ENCODE data around the gene ILF2.

The ILF2 gene

GRCh38 chr1:153626477-153626903 lies 44.3 kb downstream of the ILF2 start:
- no peak for DNase-seq

GRCh38 chr1:153624965-153625611 lies 45.7 kb downstream of the ILF2 start:
- no peak for DNase-seq

- DNase-seq = no peak
Measured at GRCh38 chr1:153623101-153623500, 47.7 kb downstream of the ILF2 start.

- no peak for DNase-seq
Measured at GRCh38 chr1:153619171-153619570, 51.6 kb downstream of the ILF2 start.

GRCh38 chr1:153617663-153618062 lies 53.1 kb downstream of the ILF2 start:
- no peak for DNase-seq

GRCh38 chr1:153616917-153617311 lies 53.9 kb downstream of the ILF2 start:
- DNase-seq = no peak

GRCh38 chr1:153616144-153616916 lies 54.5 kb downstream of the ILF2 start, which contains the start of gene S100A14:
Gene S100A14, minus strand, starts transcription at chr1:153616325. Its CDS starts 467 bp downstream, at chr1:153615858.
- no peak for DNase-seq

- no peak for DNase-seq
Measured at GRCh38 chr1:153615406-153615805, 55.4 kb downstream of the ILF2 start.

- DNase-seq = no peak
Measured at GRCh38 chr1:153614906-153615305, 55.9 kb downstream of the ILF2 start.

- no peak for DNase-seq
Measured at GRCh38 chr1:153614189-153614900, 56.4 kb downstream of the ILF2 start.

- DNase-seq = no peak
Measured at GRCh38 chr1:153613406-153613805, 57.4 kb downstream of the ILF2 start.

GRCh38 chr1:153612755-153613331 lies 58.0 kb downstream of the ILF2 start, which contains the start of gene S100A16:
Gene S100A16, minus strand, starts transcription at chr1:153613137. Its CDS starts 4,986 bp downstream, at chr1:153608151.
- no peak for DNase-seq

- no peak for DNase-seq
Measured at GRCh38 chr1:153612111-153612754, 58.6 kb downstream of the ILF2 start.
